A549 (cell line): ENCODE measurements around the gene TMEM175. TPM values are rescaled to one million over a fixed set of nuclear protein-coding genes. Genes with fewer than 3 reads are reported as not detected.

Experiments used
- ATAC-seq, 2 experiments: fragments of 200-7000 bp in 1 of 2; fragments of >200 bp in 1 of 2; cut with Nextera tagmentation in 1 of 2; cut with Tn5 transposase in 1 of 2; 3 replicates each; pipeline versions ENCODE4 v1.8.0 to v1.9.1; 2018 to 2020; ENCODE audit warnings: mild to moderate bottlenecking in 1 of 2, moderate library complexity in 1 of 2
- CTCF ChIA-PET: fragments of 300-600 bp; sonication (Branson Sonifier 250); formaldehyde crosslinking; extraction: SDS; loops from one replicate; lab custom pipeline; 2021; ENCODE audit warnings: antibody characterized with exemption, inconsistent platforms; lab: Yijun Ruan, JAX
- POLR2A ChIA-PET: fragments of 350-600 bp; formaldehyde crosslinking; extraction: SDS; loops from one replicate; lab custom pipeline; 2021; ENCODE audit warnings: antibody characterized with exemption, inconsistent platforms; lab: Yijun Ruan, JAX
- DNase-seq, 2 experiments: peaks; one replicate each; pipeline versions ENCODE4 v3.0.0 to v3.0.0-alpha.2; 2011 to 2016; ENCODE audit warnings: low read depth in 1 of 2, low spot score in 1 of 2
- FAIRE-seq: peaks from 2 replicates; lab custom pipeline; 2011; peaks lifted over from hg19 to GRCh38; lab: Jason Lieb, UNC
- H3K27ac ChIP-seq, 2 experiments: fragments of >200 bp; sonication (Bioruptor Twin); formaldehyde crosslinking; 3 replicates each; pipeline ENCODE4 v1.5.1; 2016 to 2017
- H3K4me1 ChIP-seq: fragments of >200 bp; sonication (Bioruptor Twin); formaldehyde crosslinking; 3 replicates; pipeline ENCODE4 v1.6.1; 2016
- H3K4me2 ChIP-seq: fragments of >200 bp; sonication (Bioruptor Twin); formaldehyde crosslinking; 3 replicates; pipeline ENCODE4 v1.6.1; 2016
- H3K4me3 ChIP-seq: fragments of >200 bp; sonication (Bioruptor Twin); formaldehyde crosslinking; 3 replicates; pipeline ENCODE4 v1.5.1; 2016
- H3K9me3 ChIP-seq: fragments of >200 bp; sonication (Bioruptor Twin); formaldehyde crosslinking; 3 replicates; pipeline ENCODE4 v1.6.1; 2016
- BHLHE40 ChIP-seq: IDR thresholded peaks from 2 replicates; pipeline ENCODE4 v1.6.1; 2012; ENCODE audit warnings: low read depth, low read length, inconsistent platforms
- CBX8 ChIP-seq: fragments of 200-600 bp; sonication (generic); IDR thresholded peaks from 2 replicates; pipeline ENCODE4 v1.6.1; 2016
- E2F6 ChIP-seq: IDR thresholded peaks from 2 replicates; pipeline ENCODE4 v1.6.1; 2012; ENCODE audit warnings: low read depth, borderline replicate concordance
- FOSL2 ChIP-seq, 2 experiments: fragments of 450-650 bp in 1 of 2; fragments of >200 bp in 1 of 2; sonication (Bioruptor Twin) in 1 of 2; formaldehyde crosslinking; IDR thresholded peaks; 2 replicates each; pipeline versions ENCODE4 v1.5.0 to v1.6.1; 2016 to 2020; ENCODE audit warnings: mild to moderate bottlenecking in 1 of 2, moderate library complexity in 1 of 2
- HDAC2 ChIP-seq: fragments of 200-600 bp; sonication (generic); IDR thresholded peaks from 2 replicates; pipeline ENCODE4 v1.6.1; 2016
- HMGXB4 ChIP-seq: fragments of 250-450 bp; sonication (Bioruptor Pico); IDR thresholded peaks from 2 replicates; pipeline ENCODE4 v1.5.0; 2021; ENCODE audit warnings: mild to moderate bottlenecking, moderate library complexity, borderline replicate concordance
- HOXB13 ChIP-seq: fragments of 250-450 bp; sonication (Bioruptor Pico); IDR thresholded peaks from 2 replicates; pipeline ENCODE4 v1.5.0; 2020; ENCODE audit warnings: low read depth, mild to moderate bottlenecking, moderate library complexity
- JUN ChIP-seq, 2 experiments: fragments of >200 bp; sonication (Bioruptor Twin); formaldehyde crosslinking; IDR thresholded peaks; 2 replicates in 1 of 2; 3 replicates in 1 of 2; pipeline ENCODE4 v1.6.1; 2016 to 2017
- MAX ChIP-seq: IDR thresholded peaks from 2 replicates; pipeline ENCODE4 v1.6.1; 2012
- MYC ChIP-seq: IDR thresholded peaks from 2 replicates; pipeline ENCODE4 v1.6.1; 2012; ENCODE audit warnings: mild to moderate bottlenecking, inconsistent platforms, low read length, improper control_type of control experiment, borderline replicate concordance
- POLR2A ChIP-seq: IDR thresholded peaks from 2 replicates; pipeline ENCODE4 v1.6.1; 2012; ENCODE audit warnings: mild to moderate bottlenecking, low read length
- POLR2AphosphoS2 ChIP-seq: conservative IDR thresholded peaks from 2 replicates; pipeline ENCODE4 v1.6.1; 2012; ENCODE audit warnings: low read length, improper control_type of control experiment, inconsistent platforms
- RFX5 ChIP-seq: fragments of 450-650 bp; IDR thresholded peaks from 2 replicates; pipeline ENCODE4 v1.7.1; 2014; ENCODE audit warnings: antibody characterized with exemption, mild to moderate bottlenecking, moderate library complexity
- TP53 ChIP-seq: fragments of 250-450 bp; sonication (Bioruptor Pico); IDR thresholded peaks from 2 replicates; pipeline ENCODE4 v1.5.0; 2021; ENCODE audit warnings: mild to moderate bottlenecking, moderate library complexity
- ZC3H11A ChIP-seq: fragments of 450-650 bp; IDR thresholded peaks from 2 replicates; pipeline ENCODE4 v1.6.1; 2014; ENCODE audit warnings: antibody characterized with exemption, mild to moderate bottlenecking
- WGBS: methylation state at CpG from one replicate; pipeline ENCODE4 v1.1.6; 2017; ENCODE audit errors: missing lambda C conversion rate; 5-methylcytosine and 5-hydroxymethylcytosine counted together
- polyA plus RNA-seq, 4 experiments: library from polyadenylated mRNA; depleted of rRNA in 3 of 4; stranded (reverse); fragments of >200 nt; fragmentation: RNase III in 1 of 4; extraction: RNeasy Plus Mini Kit Qiagen cat#74134 plus additional on column Dnase treatment in 1 of 4; gene quantifications; 2 replicates in 3 of 4; 3 replicates in 1 of 4; pipeline ENCODE4 v1.2.3, GENCODE V29; 2011 to 2017
- TF ChIP-seq, protein P1 (sequence below): fragments of 200-600 bp; sonication (generic); IDR thresholded peaks from 2 replicates; pipeline ENCODE4 v1.6.1; 2016; ENCODE audit warnings: antibody characterized with exemption, mild to moderate bottlenecking, moderate library complexity
- TF ChIP-seq, protein P2 (sequence below): fragments of 450-650 bp; IDR thresholded peaks from 2 replicates; pipeline ENCODE4 v1.6.1; 2014; ENCODE audit warnings: antibody characterized with exemption

Gene TMEM175
- polyA plus RNA-seq, 2 of the 4 experiments (the other 2 are of a cell fraction) = 15.7 to 19.4 TPM

DNA sequence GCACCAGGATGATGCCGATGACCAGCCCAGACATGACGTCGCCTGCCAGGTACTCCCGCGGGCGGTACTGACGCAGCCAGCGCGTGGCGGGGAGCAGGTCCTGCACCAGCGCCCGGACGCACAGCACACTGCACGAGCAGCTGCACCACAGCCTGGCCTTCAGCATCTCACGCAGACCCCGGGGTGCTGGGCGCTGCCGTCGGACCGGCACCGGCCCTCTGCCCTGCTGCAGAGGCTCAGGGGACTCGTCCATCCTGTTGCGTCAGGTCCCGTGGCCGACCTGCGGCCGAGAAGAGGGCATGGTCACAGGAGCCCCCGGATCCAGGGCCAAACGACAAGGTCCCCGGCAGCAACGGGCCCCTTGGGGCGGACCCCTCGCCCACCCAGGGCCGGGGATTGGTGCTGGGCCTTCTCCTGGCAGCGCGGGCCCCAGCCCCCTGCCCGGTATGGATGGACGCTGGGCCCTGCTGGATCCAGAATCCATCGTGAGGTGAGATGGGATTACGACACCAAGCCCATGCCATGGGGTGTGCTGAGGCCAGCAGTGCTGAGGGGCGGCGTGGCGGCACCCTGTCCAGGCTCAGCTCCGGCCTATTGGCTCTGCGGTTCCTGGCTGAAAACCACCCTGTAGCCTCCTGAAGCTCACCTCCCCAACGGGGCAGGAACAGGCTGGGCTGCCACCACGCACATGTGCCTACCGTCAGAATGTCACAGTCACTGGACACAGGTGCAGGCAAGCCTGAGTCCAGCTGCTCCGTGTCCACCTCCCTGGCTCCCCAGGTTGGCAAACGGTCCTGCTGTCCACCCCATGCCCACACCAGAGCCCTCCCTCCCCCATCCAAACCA, 59.4 kb downstream of the TMEM175 start:
- peak overlapping the region; percentile 67 for H3K4me2 ChIP-seq
- ATAC-seq (no peak), FAIRE-seq (no peak), DNase-seq (no peak)
- H3K27ac ChIP-seq = peak overlapping the region; percentile 77 to 93
- H3K9me3 ChIP-seq = no peaks in the 10 kb centered on the region
- ChIA-PET CTCF (interaction anchor here (1.2 kb wide), 1 partner anchor 8 kb away, joined by 3 read pairs; no protein-coding TSS in a partner anchor), POLR2A (no interaction called here)
- 93% methylated on average over 16 of the region's 50 CpGs for WGBS
- TF ChIP-seq BHLHE40 = no peak
- no peak for TF ChIP-seq E2F6
- no peak for TF ChIP-seq POLR2A
- TF ChIP-seq, protein P1, sequence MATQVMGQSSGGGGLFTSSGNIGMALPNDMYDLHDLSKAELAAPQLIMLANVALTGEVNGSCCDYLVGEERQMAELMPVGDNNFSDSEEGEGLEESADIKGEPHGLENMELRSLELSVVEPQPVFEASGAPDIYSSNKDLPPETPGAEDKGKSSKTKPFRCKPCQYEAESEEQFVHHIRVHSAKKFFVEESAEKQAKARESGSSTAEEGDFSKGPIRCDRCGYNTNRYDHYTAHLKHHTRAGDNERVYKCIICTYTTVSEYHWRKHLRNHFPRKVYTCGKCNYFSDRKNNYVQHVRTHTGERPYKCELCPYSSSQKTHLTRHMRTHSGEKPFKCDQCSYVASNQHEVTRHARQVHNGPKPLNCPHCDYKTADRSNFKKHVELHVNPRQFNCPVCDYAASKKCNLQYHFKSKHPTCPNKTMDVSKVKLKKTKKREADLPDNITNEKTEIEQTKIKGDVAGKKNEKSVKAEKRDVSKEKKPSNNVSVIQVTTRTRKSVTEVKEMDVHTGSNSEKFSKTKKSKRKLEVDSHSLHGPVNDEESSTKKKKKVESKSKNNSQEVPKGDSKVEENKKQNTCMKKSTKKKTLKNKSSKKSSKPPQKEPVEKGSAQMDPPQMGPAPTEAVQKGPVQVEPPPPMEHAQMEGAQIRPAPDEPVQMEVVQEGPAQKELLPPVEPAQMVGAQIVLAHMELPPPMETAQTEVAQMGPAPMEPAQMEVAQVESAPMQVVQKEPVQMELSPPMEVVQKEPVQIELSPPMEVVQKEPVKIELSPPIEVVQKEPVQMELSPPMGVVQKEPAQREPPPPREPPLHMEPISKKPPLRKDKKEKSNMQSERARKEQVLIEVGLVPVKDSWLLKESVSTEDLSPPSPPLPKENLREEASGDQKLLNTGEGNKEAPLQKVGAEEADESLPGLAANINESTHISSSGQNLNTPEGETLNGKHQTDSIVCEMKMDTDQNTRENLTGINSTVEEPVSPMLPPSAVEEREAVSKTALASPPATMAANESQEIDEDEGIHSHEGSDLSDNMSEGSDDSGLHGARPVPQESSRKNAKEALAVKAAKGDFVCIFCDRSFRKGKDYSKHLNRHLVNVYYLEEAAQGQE = no peak
- TF ChIP-seq POLR2AphosphoS2 = no peak
- TF ChIP-seq JUN (IDR thresholded peaks at IDR 0.05) = no peak
- TF ChIP-seq FOSL2 (IDR thresholded peaks at IDR 0.05) = no peak
- TF ChIP-seq FOSL2 (CRISPR knock-in tag; IDR thresholded peaks at IDR 0.05) = no peak
- TF ChIP-seq, protein P2, sequence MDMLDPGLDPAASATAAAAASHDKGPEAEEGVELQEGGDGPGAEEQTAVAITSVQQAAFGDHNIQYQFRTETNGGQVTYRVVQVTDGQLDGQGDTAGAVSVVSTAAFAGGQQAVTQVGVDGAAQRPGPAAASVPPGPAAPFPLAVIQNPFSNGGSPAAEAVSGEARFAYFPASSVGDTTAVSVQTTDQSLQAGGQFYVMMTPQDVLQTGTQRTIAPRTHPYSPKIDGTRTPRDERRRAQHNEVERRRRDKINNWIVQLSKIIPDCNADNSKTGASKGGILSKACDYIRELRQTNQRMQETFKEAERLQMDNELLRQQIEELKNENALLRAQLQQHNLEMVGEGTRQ = no peak
- TF ChIP-seq TP53 = no peak
- no peak for TF ChIP-seq CBX8
- TF ChIP-seq ZC3H11A = no peak
- H3K4me3 ChIP-seq = peak overlapping the region; percentile 2; the same call in 1 of the 3 replicates
- H3K4me1 ChIP-seq = peaks cover 21% of the 10 kb centered on the region

DNA sequence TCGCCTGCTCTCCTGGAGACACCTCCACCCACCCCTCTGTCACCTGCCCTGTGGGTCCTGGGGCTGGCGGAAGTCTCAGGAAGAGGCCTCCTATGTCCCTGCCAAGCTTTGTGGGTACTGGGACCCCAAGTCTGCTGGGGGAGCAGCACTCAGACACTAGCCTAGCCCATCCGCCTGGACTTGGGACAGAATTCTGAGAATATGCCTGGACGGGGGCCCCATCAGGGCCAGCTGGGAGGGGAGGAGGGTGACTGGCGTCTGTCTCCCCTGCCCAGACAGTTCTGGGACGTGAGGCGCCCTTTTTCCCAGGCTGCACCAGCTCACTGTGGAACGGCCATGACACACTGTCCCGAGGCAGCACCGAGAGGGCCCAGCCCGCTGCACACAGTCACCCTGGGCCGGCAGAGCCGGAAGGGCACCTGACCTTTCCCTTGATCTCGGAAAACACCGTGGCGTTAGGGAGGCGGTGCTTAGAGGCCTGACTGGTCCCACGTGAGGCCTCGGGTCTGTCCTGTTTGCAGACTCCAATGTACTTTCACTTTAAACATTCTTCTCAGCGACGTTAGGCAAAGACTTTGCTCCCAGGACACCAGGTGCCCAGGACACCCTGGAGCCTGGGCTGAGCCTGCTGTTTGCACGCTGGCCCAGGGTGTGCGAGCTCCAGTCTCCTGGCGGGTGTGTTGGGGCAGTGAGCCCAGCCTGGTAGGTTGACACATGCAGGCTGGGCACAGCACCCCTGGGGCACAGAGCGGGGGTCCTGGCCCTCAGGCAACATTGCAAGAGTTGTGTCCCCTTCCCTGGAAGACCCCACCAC, 60.2 kb downstream of the TMEM175 start:
- ChIA-PET CTCF (interaction anchor here (1.2 kb wide), 2 partner anchors 9 to 250 kb away, joined by 3 to 4 read pairs; no protein-coding TSS in a partner anchor), POLR2A (no interaction called here)
- Histone ChIP-seq H3K4me3 (peak overlapping the region; percentile 2; the same call in 1 of the 3 replicates), H3K4me2 (peak overlapping the region; percentile 67), H3K4me1 (peaks cover 21% of the 10 kb centered on the region), H3K9me3 (no peaks in the 10 kb centered on the region), H3K27ac (peak overlapping the region; percentile 77 to 93)
- DNase-seq (peak; percentile 52 to 74), ATAC-seq (peak; percentile 62 to 74), FAIRE-seq (no peak)
- TF ChIP-seq, protein P2 = peak; percentile 83
- no peak for TF ChIP-seq MYC
- TF ChIP-seq RFX5 = no peak
- TF ChIP-seq HDAC2 = no peak
- TF ChIP-seq HOXB13 (CRISPR knock-in tag) = no peak
- peak; percentile 61; the same call in 1 of the 2 replicates for TF ChIP-seq MAX
- no peak for TF ChIP-seq HMGXB4 (CRISPR knock-in tag)
- WGBS = 3% methylated on average over 12 of the region's 25 CpGs
